HG03565 (cell line): ENCODE measurements around the gene PLEK.
"Not testable (repeated sequence)": the region's sequence is repeated elsewhere in the genome, so short reads cannot be mapped to it uniquely, and the experiment has no call there.

Experiments used
- ATAC-seq: cut with Tn5 transposase; IDR thresholded peaks from one replicate; pipeline ENCODE4 v1.9.1; 2021; ENCODE audit warnings: mild to moderate bottlenecking, moderate library complexity; ENCODE audit not compliant: unreplicated experiment

The PLEK gene

GRCh38 chr2:68384485-68385107 is 19.5 kb downstream of the PLEK start:
- no peak for ATAC-seq

- ATAC-seq: peak; percentile 47
These were observed 20.3 kb downstream of the PLEK start for GRCh38 chr2:68385220-68385906.

- ATAC-seq: no peak
These were observed 20.8 kb downstream of the PLEK start for GRCh38 chr2:68385907-68386287.

- ATAC-seq: no peak
These were observed 21.3 kb downstream of the PLEK start for GRCh38 chr2:68386365-68386764.

- peak; percentile 43 for ATAC-seq
These were observed 22.6 kb downstream of the PLEK start for GRCh38 chr2:68387408-68388350.

- ATAC-seq: no peak
These were observed 23.3 kb downstream of the PLEK start for GRCh38 chr2:68388358-68388757.

GRCh38 chr2:68388772-68389171 is 23.7 kb downstream of the PLEK start:
- no peak for ATAC-seq

GRCh38 chr2:68390114-68390513 is 25.0 kb downstream of the PLEK start:
- ATAC-seq: no peak

- no peak for ATAC-seq
These were observed 25.5 kb downstream of the PLEK start for GRCh38 chr2:68390586-68390985.

GRCh38 chr2:68391099-68391498 is 26.0 kb downstream of the PLEK start:
- ATAC-seq: no peak

- no peak for ATAC-seq
These were observed 26.8 kb downstream of the PLEK start for GRCh38 chr2:68391869-68392268.

GRCh38 chr2:68396093-68396492 is 31.0 kb downstream of the PLEK start:
- no peak for ATAC-seq

- ATAC-seq: not testable (repeated sequence)
These were observed 32.7 kb downstream of the PLEK start for GRCh38 chr2:68397704-68398263.

GRCh38 chr2:68403199-68403644 is 38.1 kb downstream of the PLEK start:
- ATAC-seq: peak; percentile 89

GRCh38 chr2:68404164-68404563 is 39.1 kb downstream of the PLEK start:
- no peak for ATAC-seq

GRCh38 chr2:68404893-68405799 is 40.1 kb downstream of the PLEK start:
- ATAC-seq: no peak

- ATAC-seq: peak; percentile 96
These were observed 46.5 kb downstream of the PLEK start for GRCh38 chr2:68411397-68412126.

GRCh38 chr2:68412127-68412819 is 47.2 kb downstream of the PLEK start:
- peak; percentile 14 for ATAC-seq

- ATAC-seq: no peak
These were observed 48.4 kb downstream of the PLEK start for GRCh38 chr2:68413466-68413865.
